Panc1 (cell line): ENCODE results near the gene DNAH3. TPM values are rescaled to one million over a fixed set of nuclear protein-coding genes. Genes with fewer than 3 reads are reported as not detected.

ENCODE experiments used
- ATAC-seq: fragments of 200-7000 bp; cut with Tn5 transposase; 2 replicates; pipeline ENCODE4 v1.9.1; 2020; ENCODE audit warnings: mild to moderate bottlenecking, moderate library complexity
- BruUV-seq: library from RNA; stranded (reverse); fragments of 400-500 nt; replicated peaks from 2 replicates; lab custom pipeline; 2021; lab: Mats Ljungman, UMichigan
- CTCF ChIA-PET: fragments of 300-600 bp; sonication (Branson Sonifier 250); formaldehyde crosslinking; loops from one replicate; lab custom pipeline; 2022; ENCODE audit warnings: antibody characterized with exemption; lab: Charles Lee
- POLR2A ChIA-PET: fragments of 300-600 bp; sonication (Branson Sonifier 250); formaldehyde crosslinking; loops from one replicate; lab custom pipeline; 2022; ENCODE audit warnings: antibody characterized with exemption; lab: Charles Lee
- DNase-seq: peaks from one replicate; pipeline ENCODE4 v3.0.0-alpha.2; 2010; ENCODE audit warnings: low read depth, low spot score
- H3K27ac ChIP-seq: 2 replicates; pipeline ENCODE4 v1.5.1; 2011; ENCODE audit warnings: mild to moderate bottlenecking, low read length, inconsistent platforms
- H3K27me3 ChIP-seq: fragments of 200-500 bp; sonication (Bioruptor generic); 2 replicates; pipeline ENCODE4 v1.6.0; 2014; ENCODE audit warnings: low read length, inconsistent platforms; ENCODE audit not compliant: control insufficient read depth, insufficient read depth
- H3K36me3 ChIP-seq: fragments of 200-500 bp; sonication (Bioruptor generic); 2 replicates; pipeline ENCODE4 v1.5.1; 2014; ENCODE audit warnings: inconsistent platforms, mild to moderate bottlenecking, low read length, moderate library complexity; ENCODE audit not compliant: control insufficient read depth, insufficient read depth
- H3K4me1 ChIP-seq: 2 replicates; pipeline ENCODE4 v1.5.1; 2011; ENCODE audit warnings: inconsistent platforms, mild to moderate bottlenecking, low read length, moderate library complexity; ENCODE audit not compliant: control insufficient read depth, insufficient read depth
- H3K4me3 ChIP-seq, 2 experiments: 2 replicates each; pipeline ENCODE4 v1.5.1; 2011 to 2012; ENCODE audit warnings: low read depth in 2 of 2, low read length in 2 of 2, mild to moderate bottlenecking in 2 of 2, inconsistent platforms in 1 of 2, moderate library complexity in 1 of 2
- H3K9me3 ChIP-seq: fragments of 200-500 bp; sonication (Bioruptor generic); 2 replicates; pipeline ENCODE4 v1.5.1; 2014; ENCODE audit warnings: low read depth, mild to moderate bottlenecking, inconsistent platforms, low read length, moderate library complexity; ENCODE audit not compliant: control insufficient read depth, insufficient read depth
- POLR2AphosphoS5 ChIP-seq: IDR thresholded peaks from 2 replicates; pipeline ENCODE4 v1.6.1; 2012; ENCODE audit warnings: mild to moderate bottlenecking, low read depth, low read length, moderate library complexity
- SIN3A ChIP-seq: IDR thresholded peaks from 2 replicates; pipeline ENCODE4 v1.6.1; 2012; ENCODE audit warnings: low read depth, mild to moderate bottlenecking, low read length, moderate library complexity, borderline replicate concordance; ENCODE audit not compliant: insufficient read depth
- TCF7L2 ChIP-seq: IDR thresholded peaks from 2 replicates; pipeline ENCODE4 v1.6.1; 2011; ENCODE audit warnings: mild to moderate bottlenecking, low read depth, low read length, inconsistent platforms
- in situ Hi-C: cut with HindIII; loops from 2 replicates; pipeline ENCODE4 v1.10.0; 2016; ENCODE audit warnings: low sequenced_read_pairs, low pct_unique_long_range_greater_than_20kb
- intact Hi-C: fragments of 100-400 bp; cut with micrococcal nuclease; formaldehyde crosslinking; loops from one replicate; pipeline ENCODE4 v1.10.0; 2022; ENCODE audit not compliant: unreplicated experiment
- total RNA-seq: library from RNA; stranded (reverse); gene quantifications from one replicate; pipeline ENCODE4 v1.2.1, GENCODE V29; 2021; ENCODE audit not compliant: unreplicated experiment
- TF ChIP-seq, protein P1 (sequence below), 2 experiments: IDR thresholded peaks; 2 replicates each; pipeline ENCODE4 v1.6.1; 2011 to 2012; ENCODE audit warnings: low read depth in 2 of 2, control low read depth in 1 of 2, low read length in 1 of 2, mild to moderate bottlenecking in 1 of 2, moderate library complexity in 1 of 2; ENCODE audit not compliant: insufficient read depth in 1 of 2
- TF ChIP-seq, protein P2 (sequence below): fragments of 450-650 bp; IDR thresholded peaks from 2 replicates; pipeline ENCODE4 v1.5.1; 2017; ENCODE audit warnings: mild to moderate bottlenecking

DNAH3 gene
- total RNA-seq, 1 experiment from 2014 or later = 0.62 TPM

DNA sequence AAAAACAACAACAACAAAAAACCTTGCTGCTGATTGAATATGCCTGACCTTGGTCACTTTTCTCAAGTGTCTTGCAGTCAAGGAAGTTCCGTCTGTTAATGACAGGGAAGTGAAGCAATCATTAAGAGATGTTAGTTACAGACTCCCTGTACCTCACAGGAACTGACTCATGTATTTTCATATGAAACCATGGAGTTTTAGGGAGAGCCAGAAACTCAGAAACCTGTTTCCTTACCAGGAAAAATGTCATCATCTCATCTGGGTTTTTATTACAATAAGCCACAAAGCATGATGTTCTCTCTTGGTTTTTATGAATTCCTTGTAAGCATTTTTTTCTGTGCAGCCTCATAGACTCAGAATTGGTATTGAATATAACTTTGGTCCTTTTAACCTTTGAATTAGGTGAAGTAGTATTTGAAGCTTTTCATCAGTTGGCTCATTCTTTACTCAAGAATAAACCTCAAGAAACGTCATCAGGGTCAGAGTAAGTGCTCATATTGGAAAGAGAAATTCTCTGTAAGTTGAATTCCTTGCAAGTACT is 239.8 kb downstream of the DNAH3 start:
- Histone ChIP-seq H3K4me3 (no peak overlapping the region), H3K36me3 (no peaks in the 10 kb centered on the region), H3K27ac (peak overlapping the region; percentile 64), H3K4me1 (peaks cover 35% of the 10 kb centered on the region), H3K9me3 (no peaks in the 10 kb centered on the region), H3K27me3 (no peaks in the 10 kb centered on the region)
- intact Hi-C loops (no loop called here), in situ Hi-C loops (no loop called here)
- ATAC-seq (peak; percentile 32; the same call in 1 of the 2 replicates), DNase-seq (no peak)
- no TSS peak for BruUV-seq
- POLR2A ChIA-PET = no interaction called here
- CTCF ChIA-PET = no interaction called here
- TF ChIP-seq, protein P1, sequence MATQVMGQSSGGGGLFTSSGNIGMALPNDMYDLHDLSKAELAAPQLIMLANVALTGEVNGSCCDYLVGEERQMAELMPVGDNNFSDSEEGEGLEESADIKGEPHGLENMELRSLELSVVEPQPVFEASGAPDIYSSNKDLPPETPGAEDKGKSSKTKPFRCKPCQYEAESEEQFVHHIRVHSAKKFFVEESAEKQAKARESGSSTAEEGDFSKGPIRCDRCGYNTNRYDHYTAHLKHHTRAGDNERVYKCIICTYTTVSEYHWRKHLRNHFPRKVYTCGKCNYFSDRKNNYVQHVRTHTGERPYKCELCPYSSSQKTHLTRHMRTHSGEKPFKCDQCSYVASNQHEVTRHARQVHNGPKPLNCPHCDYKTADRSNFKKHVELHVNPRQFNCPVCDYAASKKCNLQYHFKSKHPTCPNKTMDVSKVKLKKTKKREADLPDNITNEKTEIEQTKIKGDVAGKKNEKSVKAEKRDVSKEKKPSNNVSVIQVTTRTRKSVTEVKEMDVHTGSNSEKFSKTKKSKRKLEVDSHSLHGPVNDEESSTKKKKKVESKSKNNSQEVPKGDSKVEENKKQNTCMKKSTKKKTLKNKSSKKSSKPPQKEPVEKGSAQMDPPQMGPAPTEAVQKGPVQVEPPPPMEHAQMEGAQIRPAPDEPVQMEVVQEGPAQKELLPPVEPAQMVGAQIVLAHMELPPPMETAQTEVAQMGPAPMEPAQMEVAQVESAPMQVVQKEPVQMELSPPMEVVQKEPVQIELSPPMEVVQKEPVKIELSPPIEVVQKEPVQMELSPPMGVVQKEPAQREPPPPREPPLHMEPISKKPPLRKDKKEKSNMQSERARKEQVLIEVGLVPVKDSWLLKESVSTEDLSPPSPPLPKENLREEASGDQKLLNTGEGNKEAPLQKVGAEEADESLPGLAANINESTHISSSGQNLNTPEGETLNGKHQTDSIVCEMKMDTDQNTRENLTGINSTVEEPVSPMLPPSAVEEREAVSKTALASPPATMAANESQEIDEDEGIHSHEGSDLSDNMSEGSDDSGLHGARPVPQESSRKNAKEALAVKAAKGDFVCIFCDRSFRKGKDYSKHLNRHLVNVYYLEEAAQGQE (IDR thresholded peaks at IDR 0.05; ENCODE audit: insufficient read depth in 1 of 2, low read depth in 2 of 2, low read length in 1 of 2) = no peak
- TF ChIP-seq POLR2AphosphoS5 (no peak), TCF7L2 (no peak), SIN3A (no peak)
- TF ChIP-seq, protein P2, sequence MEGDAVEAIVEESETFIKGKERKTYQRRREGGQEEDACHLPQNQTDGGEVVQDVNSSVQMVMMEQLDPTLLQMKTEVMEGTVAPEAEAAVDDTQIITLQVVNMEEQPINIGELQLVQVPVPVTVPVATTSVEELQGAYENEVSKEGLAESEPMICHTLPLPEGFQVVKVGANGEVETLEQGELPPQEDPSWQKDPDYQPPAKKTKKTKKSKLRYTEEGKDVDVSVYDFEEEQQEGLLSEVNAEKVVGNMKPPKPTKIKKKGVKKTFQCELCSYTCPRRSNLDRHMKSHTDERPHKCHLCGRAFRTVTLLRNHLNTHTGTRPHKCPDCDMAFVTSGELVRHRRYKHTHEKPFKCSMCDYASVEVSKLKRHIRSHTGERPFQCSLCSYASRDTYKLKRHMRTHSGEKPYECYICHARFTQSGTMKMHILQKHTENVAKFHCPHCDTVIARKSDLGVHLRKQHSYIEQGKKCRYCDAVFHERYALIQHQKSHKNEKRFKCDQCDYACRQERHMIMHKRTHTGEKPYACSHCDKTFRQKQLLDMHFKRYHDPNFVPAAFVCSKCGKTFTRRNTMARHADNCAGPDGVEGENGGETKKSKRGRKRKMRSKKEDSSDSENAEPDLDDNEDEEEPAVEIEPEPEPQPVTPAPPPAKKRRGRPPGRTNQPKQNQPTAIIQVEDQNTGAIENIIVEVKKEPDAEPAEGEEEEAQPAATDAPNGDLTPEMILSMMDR = no peak

DNA sequence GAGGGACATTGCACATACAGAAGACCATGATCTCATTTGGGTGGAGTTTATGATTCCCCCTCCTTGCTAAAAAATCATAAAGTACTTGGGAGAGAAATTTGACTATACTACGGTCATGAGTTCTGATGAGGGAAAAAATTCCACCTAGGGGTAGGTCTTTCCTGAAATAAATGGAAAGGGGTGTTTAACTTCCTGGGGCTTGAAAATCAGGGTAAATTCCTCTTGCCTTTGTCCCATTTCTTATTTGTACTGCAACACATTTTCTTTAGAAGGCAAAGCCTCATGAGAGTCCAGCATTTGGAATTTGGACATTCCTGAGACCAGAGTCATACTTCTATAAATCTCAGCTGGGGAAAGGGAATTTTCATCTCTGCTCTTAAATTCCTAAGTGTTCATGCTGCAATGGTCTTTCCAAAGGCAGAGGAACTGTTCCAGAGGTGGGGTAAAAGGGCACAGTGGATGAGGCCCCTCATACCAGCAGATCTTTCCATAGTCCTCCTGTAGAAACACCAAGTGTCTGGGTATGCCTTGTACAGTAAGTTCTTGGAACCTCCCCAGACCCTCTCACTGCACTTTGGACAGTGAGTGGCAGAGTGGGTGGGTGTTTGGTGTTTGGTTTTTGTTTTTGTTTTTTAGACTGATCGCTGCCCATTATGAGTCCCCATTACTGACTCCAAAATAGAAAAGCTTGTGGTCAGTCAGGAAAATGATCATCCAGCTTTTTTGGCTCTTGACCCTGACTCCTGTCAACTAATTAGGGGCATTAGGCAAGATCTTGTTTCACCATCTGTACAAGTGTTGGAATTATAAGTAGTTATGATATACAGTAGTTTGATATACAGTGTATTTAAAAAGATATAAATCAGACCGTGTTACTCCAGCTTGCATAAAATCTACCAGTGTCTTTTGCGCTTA is 244.0 kb downstream of the DNAH3 start:
- Histone ChIP-seq H3K27ac (peak overlapping the region; percentile 98), H3K9me3 (no peaks in the 10 kb centered on the region), H3K27me3 (no peaks in the 10 kb centered on the region), H3K4me3 (no peak overlapping the region), H3K36me3 (no peaks in the 10 kb centered on the region), H3K4me1 (peaks cover 73% of the 10 kb centered on the region)
- intact Hi-C loops = no loop called here
- DNase-seq (no peak), ATAC-seq (peak; percentile 65)
- BruUV-seq = no TSS peak
- CTCF ChIA-PET = no interaction called here
- POLR2A ChIA-PET = interaction anchor here (0.5 kb wide), 1 partner anchor 394 kb away, joined by 4 read pairs; no protein-coding TSS in a partner anchor
- in situ Hi-C loops = no loop called here
- TF ChIP-seq SIN3A (no peak), POLR2AphosphoS5 (peak; percentile 52; the same call in 1 of the 2 replicates)
